DLD1 (cell line): ENCODE measurements around the gene MRPL23.

Source experiments
- in situ Hi-C: cut with HindIII; loops from 2 replicates; pipeline ENCODE4 v1.10.0; 2017; ENCODE audit warnings: low sequenced_read_pairs

The MRPL23 gene

GRCh38 chr11:1946812-1947484 lies at the start of gene MRPL23:
Gene MRPL23, plus strand, starts transcription at chr11:1947332. Its CDS starts 31 bp downstream, at chr11:1947363.
- in situ Hi-C loops, result no loop called here

DNA sequence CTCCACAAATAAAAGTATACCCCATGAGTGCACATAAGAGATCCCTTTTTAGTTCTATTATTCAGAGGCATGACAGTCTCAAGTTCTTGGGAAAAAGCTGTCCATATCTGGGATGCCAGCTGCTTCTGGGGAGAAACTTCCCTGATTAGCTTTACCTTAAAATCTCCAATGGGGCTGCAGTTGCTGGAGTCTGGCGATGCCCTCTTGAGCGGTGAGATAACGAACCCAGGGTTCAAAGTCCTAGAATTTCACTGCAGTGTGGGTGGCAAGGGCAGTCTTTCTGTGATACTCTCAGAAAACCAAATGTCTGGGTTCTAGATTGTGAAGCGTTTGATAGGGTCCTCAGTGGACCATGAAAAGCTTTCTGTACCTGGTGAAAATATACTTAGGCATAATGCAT lies 48.0 kb upstream of the MRPL23 start:
- in situ Hi-C loops, result no loop called here

- in situ Hi-C loops, result no loop called here
Observed at GRCh38 chr11:1899686-1900085, 47.4 kb upstream of the MRPL23 start.

DNA sequence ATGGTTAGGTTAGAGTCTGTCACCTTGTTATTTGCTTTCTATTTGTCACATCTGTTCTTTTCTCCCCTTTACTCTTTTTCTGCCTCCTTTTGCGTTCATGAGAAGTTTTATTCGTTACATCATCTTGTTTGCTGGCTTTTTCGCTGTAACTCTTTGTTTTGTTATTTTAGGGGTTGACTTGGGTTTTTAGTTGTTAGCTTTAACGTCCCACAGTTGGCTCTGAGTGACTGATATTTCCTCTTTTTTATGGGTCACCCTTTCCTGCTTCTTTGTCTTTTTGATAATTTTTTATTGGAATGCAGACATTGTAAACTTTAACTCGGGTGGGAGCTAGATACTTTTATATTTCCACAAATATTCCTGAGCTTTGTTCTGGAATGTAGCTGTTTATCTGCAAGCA lies 41.0 kb upstream of the MRPL23 start:
- in situ Hi-C loops, result no loop called here

DNA sequence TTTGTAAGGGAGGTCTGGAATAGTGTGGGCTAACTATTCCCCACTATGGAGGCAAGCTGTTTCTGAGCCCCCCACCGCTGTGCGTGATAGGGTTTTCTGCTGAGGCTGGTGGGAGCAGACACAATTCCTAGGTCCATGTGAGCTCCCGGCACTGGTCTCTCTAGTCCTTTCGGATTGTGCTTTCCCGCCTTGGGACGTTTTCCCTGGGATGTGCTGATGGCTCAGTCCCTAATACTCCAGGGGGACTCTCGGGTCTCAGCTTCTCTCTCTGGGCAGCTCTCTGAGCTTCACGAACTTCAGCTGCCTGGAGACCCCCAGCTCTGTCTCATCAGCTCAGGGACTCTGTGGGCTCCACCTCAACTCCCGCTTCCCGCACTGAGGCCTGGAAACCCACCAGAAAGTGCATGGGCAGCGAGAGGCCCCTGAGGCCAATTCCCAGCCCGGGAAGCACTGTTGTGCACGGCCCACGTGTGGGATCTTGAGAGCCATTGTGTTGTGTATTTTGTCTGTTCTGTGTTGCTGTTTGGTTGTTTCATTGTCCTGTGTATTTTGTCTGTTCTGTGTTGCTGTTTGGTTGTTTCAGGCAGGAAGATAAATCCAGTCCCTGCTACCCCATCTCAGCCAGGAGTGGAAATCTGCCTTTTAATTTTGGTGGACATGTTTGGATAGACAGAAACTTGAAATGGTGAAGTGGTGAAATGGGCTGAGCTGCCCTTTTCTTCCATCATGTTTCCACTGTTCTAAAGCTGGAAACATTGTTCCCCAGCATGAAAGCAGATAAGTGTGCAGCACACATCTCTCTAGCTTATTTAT lies 40.3 kb upstream of the MRPL23 start:
- in situ Hi-C loops, result no loop called here

DNA sequence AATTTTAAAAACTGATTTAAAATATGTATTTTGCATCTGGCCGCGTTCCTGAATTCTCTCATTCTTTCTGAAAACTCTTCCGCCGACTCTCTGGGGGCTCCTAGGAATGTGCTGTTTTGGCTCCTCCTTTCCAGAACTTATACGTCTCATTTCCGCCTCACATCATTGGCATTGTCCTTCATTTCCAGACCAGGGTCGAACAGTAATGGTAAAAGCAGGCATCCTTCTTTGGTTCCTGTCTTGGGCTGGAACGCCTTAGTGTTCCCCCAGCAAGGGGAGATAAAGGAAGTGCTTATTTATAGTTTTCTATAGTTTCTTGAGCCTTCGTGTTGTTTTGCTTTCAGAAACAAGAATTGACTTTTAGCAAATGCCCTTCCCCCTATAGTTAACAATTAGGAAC lies 38.5 kb upstream of the MRPL23 start:
- in situ Hi-C loops, result no loop called here

GRCh38 chr11:1909524-1909923 lies 37.6 kb upstream of the MRPL23 start:
- in situ Hi-C loops, result no loop called here

- in situ Hi-C loops, result no loop called here
Observed at GRCh38 chr11:1912289-1912878, 34.7 kb upstream of the MRPL23 start.

GRCh38 chr11:1913271-1914060 lies 33.7 kb upstream of the MRPL23 start:
- in situ Hi-C loops, result no loop called here

GRCh38 chr11:1915795-1916131 lies 31.4 kb upstream of the MRPL23 start:
- in situ Hi-C loops, result no loop called here

- in situ Hi-C loops, result no loop called here
Observed at GRCh38 chr11:1916132-1916985, 30.8 kb upstream of the MRPL23 start.

DNA sequence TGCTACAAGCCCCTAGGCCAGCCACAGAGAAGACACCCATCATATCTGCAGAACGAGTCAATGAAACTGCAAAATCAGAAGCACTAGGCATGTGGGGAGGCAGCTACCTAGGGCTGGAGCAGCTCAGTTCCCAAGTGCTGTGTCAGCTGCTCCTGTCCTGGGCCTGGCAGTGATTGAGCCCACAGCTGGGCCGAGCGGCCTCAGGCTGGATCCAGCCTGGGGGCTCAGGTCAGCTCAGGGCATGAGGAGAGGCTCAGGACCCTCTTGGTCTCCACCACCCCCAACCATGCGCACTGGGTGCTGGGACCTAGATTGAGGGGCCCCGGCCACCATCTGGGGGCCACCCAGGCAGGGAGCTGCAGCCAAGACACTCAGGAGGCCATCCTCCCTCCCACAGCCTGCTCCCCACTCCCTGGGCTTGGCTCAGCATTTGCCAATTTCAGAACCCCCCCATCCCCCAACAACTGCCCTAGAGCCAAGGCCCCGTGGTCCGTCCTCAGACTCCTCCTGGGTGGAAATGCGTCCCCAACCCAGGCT lies 30.1 kb upstream of the MRPL23 start:
- in situ Hi-C loops, result no loop called here

DNA sequence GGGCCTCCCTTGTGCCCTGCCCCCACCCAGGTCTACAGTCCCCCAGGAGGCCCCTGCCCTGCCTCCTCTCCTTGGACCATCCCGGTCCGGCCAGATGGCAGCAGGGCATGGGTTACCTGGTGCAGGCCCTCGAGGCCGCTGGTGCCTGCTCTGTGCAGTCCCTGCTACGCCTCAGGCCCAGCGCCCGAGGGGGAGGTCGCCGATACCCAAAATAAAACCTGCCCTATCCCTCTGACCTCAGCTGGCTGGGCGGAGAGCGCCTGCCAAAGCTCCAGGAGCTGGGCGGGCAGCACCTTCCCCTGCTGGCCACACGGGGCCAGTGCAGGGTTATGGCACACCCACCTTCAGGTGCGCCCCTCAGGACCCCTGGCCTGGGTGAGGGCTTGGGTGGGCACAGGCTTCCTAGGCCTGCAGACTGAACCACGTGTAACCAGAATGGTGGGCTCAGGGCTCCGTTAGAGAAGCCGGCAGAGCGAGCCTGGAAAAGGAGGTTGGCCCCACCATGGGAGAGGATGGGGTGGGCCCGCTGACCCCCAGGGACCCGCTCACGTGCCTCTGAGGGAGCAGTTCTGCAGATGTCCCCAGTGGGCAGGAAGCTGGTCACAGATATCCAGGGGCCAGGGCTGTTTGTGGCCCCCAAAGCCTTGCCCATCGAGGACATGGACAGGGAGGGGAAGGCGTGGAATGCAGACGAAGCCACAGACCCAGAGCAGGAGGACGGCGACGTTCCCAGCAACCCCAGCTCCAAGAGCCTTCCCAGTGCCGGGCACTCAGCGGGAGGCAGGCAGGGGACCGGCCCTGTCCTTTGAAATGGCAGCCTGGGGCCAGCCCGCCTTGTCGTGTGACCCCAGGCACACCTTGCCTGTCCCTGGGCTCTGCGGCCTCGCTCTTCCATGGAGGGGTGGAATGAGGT lies 29.4 kb upstream of the MRPL23 start:
- in situ Hi-C loops, result no loop called here

- in situ Hi-C loops, result no loop called here
Observed at GRCh38 chr11:1918436-1919315, 28.5 kb upstream of the MRPL23 start.

- in situ Hi-C loops, result no loop called here
Observed at GRCh38 chr11:1919391-1920127, 27.6 kb upstream of the MRPL23 start, which contains the start of gene TNNT3. Gene TNNT3, plus strand, starts transcription at chr11:1919703. Its CDS starts 3,172 bp downstream, at chr11:1922875.

DNA sequence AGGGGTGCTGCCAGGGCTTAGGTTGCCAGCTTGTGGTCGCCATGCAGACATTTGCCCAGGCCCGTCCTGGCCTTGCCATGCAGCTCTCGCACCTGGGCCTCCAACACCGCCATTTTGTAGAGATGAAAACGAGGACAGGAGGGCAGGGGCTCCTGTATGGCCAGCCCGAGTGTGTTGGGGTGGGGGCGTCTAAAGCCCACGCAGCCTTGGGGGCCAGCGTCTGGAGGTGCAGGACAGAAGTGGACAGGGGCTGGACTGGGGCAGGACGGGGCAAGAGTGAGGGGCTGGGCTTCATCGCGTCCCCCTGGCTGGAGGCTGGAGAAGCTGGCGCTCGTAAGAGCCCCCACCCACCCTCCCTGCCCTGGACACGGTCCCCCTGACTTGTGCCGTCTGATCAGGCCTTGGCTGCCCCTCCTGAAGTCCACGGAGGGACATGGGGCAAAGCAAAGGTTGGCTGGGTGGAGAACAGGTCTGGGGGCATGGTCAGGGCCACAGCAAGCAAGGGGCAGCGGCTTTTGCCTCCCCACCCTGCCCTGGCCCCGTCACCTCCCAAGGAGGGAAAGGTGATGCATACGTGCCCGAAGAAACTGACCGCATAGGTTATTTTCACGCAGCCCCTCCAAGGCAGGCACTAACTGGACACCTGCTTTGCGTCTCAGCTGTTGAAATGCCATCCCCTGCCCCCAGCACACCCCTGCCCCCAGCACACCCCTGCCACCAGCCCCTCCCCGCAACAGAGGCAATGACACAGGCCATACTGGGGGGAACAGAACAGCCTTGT lies 26.8 kb upstream of the MRPL23 start:
- in situ Hi-C loops, result no loop called here
